Stimulated activated CD8-positive, alpha-beta memory T cell treated with anti-CD3 and anti-CD28 coated beads, Interleukin-7, amount 100 ng/mL, for 4 hours (primary cell): ENCODE data around the gene SELL.

Experiments
- DNase-seq, 2 donors: peaks; one replicate each; pipeline ENCODE4 v3.0.0-alpha.2; 2020; ENCODE audit warnings: low read depth in 2 of 2

Gene SELL

GRCh38 chr1:169707912-169708604 is 3.4 kb downstream of the SELL start:
- DNase-seq, result no peak

- no peak for DNase-seq
Measured at GRCh38 chr1:169704797-169705196, 6.6 kb downstream of the SELL start.

- no peak for DNase-seq
Measured at GRCh38 chr1:169701261-169702005, 10.0 kb downstream of the SELL start.

- DNase-seq, result no peak
Measured at GRCh38 chr1:169699707-169700106, 11.7 kb downstream of the SELL start.

GRCh38 chr1:169698976-169699375 is 12.4 kb downstream of the SELL start:
- DNase-seq, result no peak

GRCh38 chr1:169697755-169698154 is 13.7 kb downstream of the SELL start:
- DNase-seq, result no peak

GRCh38 chr1:169696273-169697100 is 14.9 kb downstream of the SELL start:
- DNase-seq, result no peak

GRCh38 chr1:169694304-169695075 is 16.9 kb downstream of the SELL start:
- no peak for DNase-seq

- no peak for DNase-seq
Measured at GRCh38 chr1:169692756-169693460, 18.5 kb downstream of the SELL start.

- DNase-seq, result no peak
Measured at GRCh38 chr1:169690489-169690888, 20.9 kb downstream of the SELL start.

GRCh38 chr1:169689395-169689794 is 22.0 kb downstream of the SELL start:
- DNase-seq, result no peak

- peak in 1 of 2 donors; percentile 11 for DNase-seq
Measured at GRCh38 chr1:169688377-169688776, 23.0 kb downstream of the SELL start.

GRCh38 chr1:169683661-169684060 is 27.8 kb downstream of the SELL start:
- no peak for DNase-seq

- DNase-seq, result peak in 1 of 2 donors; percentile 15
Measured at GRCh38 chr1:169683168-169683567, 28.3 kb downstream of the SELL start.

- DNase-seq, result no peak
Measured at GRCh38 chr1:169682071-169682470, 29.3 kb downstream of the SELL start.

- DNase-seq, result no peak
Measured at GRCh38 chr1:169681140-169681539, 30.3 kb downstream of the SELL start.

GRCh38 chr1:169680377-169681019 is 30.9 kb downstream of the SELL start:
- peak; percentile 60 to 75 for DNase-seq

GRCh38 chr1:169679692-169680091 is 31.7 kb downstream of the SELL start:
- no peak for DNase-seq

GRCh38 chr1:169676001-169676400 is 35.4 kb downstream of the SELL start:
- DNase-seq, result no peak

- no peak for DNase-seq
Measured at GRCh38 chr1:169670836-169671235, 40.6 kb downstream of the SELL start.
